Measurements from ENCODE around the gene RAP1A.

DNA sequence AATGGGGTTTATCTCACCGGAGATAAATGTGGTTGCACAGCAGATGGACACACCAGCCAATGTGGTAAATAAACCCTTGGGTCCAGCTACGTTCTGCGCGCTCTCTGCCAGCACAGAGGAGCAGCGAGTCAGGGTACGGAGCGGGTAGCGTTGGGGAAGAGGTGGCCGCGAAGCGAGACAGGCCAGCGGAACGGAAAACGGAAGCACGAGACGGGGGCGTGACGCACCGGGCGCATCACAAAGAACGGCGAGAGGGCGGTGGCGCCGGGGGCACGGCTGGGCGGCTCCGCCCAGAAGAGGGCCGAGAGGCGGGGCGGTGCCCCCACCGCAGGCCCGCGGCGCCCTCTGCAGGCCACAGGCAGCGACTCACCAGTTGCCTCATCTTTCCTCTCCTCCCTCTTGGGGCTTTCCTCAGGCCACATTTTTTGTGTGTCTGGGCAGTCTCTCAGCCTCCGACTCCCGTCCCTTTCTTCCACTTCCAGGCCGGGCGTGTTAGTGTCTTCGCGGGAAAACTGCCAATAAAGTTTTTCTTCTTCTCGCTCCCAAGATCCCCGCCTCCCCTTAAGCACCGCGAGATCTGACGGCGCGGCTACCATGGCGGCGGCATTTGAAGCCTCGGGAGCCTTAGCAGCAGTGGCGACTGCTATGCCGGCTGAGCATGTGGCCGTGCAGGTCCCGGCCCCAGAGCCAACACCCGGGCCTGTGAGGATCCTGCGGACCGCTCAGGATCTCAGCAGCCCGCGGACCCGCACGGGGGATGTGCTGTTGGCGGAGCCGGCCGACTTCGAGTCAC is 135.9 kb downstream of the RAP1A start, which contains the start of gene DDX20:
- TF ChIP-seq CTCF (IDR thresholded peaks at IDR 0.05; ENCODE audit: low read length) (peak; percentile 99), EZH2 (IDR thresholded peaks at IDR 0.05; ENCODE audit: borderline replicate concordance, low read length) (no peak)

Data from OCI-LY1 (cell line).